Limb (tissue), 2 donors: ENCODE data around the gene SLC13A4.
"Not testable (repeated sequence)": the region's sequence is repeated elsewhere in the genome, so short reads cannot be mapped to it uniquely, and the experiment has no call there.

ENCODE experiments used
- DNase-seq, 2 donors: peaks; one replicate each; pipeline ENCODE4 v3.0.0-alpha.2; 2016; ENCODE audit errors: extremely low spot score in 2 of 2

Gene SLC13A4

GRCh38 chr7:135697276-135698049, 30.5 kb downstream of the SLC13A4 start:
- DNase-seq = no peak

DNA sequence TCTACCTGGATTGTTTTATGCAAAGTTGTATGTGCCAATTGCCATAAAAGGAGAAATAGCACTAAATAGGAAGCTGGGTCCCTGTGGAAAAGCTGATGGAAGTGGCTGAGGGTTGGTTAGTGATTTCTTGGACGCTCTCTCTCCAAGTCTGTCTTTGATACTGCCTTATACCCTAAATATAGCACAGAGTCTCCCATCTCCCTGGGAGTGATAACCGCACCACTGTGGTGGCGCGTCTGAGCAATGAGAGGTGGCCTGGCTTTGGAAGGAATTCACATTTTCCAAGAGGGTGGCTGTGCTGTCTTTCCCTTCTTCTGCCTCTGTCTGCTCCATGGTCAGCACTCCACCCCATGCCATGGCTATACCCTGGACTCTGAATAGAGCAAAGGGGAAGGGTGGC, 34.4 kb downstream of the SLC13A4 start:
- DNase-seq = no peak

GRCh38 chr7:135692606-135693005, 35.4 kb downstream of the SLC13A4 start:
- DNase-seq = not testable (repeated sequence)

- no peak for DNase-seq
Measured at GRCh38 chr7:135692055-135692454, 35.9 kb downstream of the SLC13A4 start.

- DNase-seq = no peak
Measured at GRCh38 chr7:135690566-135690965, 37.4 kb downstream of the SLC13A4 start.

- no peak for DNase-seq
Measured at GRCh38 chr7:135687466-135687865, 40.5 kb downstream of the SLC13A4 start.

DNA sequence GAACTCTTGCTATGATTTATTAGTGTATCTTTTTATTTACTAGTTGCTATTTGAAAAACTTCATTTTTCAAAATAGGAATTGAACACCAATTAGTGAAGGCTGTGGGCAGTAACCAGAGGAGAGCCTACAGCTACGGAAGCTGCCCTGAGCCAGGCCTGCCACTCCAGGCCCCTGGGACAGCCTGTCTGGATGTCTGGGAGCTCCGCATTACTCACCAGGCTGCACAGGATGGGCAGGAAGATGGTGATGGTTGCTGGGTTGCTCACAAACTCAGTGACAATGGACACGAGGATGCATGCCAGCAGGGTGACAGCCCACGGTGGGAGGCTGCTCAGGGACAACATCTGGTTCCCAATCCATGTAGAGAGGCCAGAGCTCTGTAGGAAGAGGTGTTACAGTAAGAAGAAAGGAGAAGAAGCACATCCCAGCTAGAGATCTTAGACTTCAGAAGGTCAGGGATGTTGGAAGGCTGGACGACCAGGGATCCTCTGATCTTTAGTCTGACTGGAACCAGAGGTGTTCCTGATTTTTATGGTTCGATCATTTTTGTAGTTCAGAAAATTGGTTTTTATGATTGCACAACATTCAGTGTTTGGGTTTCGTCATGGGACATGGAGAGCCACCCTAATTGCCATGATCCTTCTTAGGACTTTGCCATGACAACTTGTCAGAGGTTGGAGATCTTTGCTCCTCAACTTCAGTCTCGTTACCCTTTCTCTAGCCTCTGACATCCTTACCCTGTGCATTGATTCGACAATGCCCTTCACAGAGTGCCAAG, 42.5 kb downstream of the SLC13A4 start:
- no peak for DNase-seq

DNA sequence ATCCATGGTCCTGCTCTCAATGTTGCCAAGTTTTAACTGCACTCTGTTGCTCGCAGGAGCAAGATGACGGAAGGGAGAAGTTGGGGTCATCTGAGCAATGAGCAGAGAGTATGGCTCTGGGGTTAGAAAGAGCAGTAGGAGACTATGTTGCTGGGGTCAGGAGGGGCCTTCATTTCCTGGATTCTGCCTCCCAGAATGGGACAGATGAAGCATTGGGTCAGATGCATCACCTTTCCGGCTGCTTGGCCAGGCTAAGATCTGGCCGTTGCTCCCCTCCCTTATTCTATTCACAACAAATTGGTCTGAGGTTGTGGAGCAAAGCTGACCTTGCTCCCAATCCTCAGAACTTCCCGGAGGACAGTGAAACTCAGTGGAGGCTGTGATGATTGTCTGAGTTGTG, 43.3 kb downstream of the SLC13A4 start:
- no peak for DNase-seq

GRCh38 chr7:135684136-135684535, 43.9 kb downstream of the SLC13A4 start:
- no peak for DNase-seq

GRCh38 chr7:135683609-135684008, 44.4 kb downstream of the SLC13A4 start:
- no peak for DNase-seq

GRCh38 chr7:135682191-135682590, 45.8 kb downstream of the SLC13A4 start:
- peak in 1 of 2 donors; percentile 10 for DNase-seq

DNA sequence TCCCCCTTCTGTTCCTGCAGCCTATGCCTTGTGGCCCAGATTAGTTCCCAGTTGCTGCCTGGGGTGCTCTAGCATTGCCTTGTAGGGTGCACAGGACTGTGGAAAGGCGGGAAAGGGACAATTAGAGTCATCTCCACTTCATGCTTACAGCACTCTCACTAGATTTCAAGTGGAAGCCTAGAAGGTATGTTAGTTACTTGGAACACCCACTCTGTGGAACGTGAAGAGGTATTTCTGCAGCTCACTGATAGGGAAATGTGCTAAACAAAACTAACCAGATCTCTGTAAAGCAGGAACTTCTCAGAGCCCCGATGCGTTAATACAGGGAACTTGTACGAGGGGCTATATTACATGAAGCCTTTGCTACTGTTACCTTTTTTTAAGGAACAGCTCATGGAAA, 46.2 kb downstream of the SLC13A4 start:
- no peak for DNase-seq

GRCh38 chr7:135678612-135679575, 49.1 kb downstream of the SLC13A4 start:
- peak; percentile 52 to 53 for DNase-seq

DNA sequence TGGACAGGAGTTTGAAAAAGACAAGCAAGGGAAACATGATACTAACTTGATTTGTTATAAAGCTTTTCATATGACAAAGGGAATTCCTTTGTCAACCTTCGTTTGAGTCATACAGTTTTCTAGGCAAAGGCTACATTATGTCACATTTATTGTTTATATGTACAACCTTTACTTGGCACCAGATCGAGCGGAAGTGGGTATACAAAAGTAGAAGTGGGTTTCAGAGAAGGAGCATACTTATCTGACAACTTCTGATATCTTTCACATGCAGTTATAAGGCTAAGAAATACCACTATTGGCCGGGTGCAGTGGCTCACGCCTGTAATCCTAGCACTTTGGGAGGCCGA, 54.7 kb downstream of the SLC13A4 start:
- no peak for DNase-seq

- DNase-seq = peak in 1 of 2 donors; percentile 72
Measured at GRCh38 chr7:135672560-135673359, 55.2 kb downstream of the SLC13A4 start.

- no peak for DNase-seq
Measured at GRCh38 chr7:135670179-135670578, 57.8 kb downstream of the SLC13A4 start.

DNA sequence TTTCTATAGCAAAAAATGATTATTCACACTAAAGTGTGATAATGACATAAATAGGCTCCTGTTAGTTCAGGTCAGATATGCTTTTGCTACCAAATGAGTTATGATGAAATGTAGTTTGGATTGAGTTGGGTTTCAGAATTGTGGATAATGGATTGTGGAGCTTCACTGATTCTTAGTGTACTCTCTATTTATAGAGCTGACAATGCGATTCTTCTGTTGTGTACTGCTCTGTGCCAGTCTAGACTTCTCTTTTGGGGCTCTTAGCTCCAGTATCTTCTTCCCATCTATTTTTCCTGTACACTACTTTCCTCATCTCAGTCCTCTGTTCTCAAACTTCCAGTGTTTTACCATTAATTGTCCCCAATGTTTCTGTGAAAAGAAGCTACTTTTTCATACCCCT, 58.2 kb downstream of the SLC13A4 start:
- DNase-seq = no peak

GRCh38 chr7:135668852-135669395, 59.1 kb downstream of the SLC13A4 start:
- not testable (repeated sequence) for DNase-seq

DNA sequence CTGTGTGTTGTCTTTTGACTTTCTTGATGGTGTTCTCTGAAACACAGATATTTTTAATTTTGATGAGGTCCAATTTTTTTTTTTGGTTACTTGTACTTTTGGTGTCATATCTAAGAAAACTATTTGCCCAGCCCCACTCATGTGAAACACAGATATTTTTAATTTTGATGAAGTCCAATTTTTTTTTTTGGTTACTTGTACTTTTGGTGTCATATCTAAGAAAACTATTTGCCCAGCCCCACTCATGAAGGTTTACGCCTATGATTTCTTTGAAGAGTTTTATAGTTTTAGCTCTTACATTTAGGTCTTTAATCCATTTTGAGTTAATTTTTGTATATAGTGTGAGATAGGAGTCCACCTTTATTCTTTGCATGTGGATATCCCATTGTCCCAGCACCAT, 60.4 kb downstream of the SLC13A4 start:
- DNase-seq = not testable (repeated sequence)

DNA sequence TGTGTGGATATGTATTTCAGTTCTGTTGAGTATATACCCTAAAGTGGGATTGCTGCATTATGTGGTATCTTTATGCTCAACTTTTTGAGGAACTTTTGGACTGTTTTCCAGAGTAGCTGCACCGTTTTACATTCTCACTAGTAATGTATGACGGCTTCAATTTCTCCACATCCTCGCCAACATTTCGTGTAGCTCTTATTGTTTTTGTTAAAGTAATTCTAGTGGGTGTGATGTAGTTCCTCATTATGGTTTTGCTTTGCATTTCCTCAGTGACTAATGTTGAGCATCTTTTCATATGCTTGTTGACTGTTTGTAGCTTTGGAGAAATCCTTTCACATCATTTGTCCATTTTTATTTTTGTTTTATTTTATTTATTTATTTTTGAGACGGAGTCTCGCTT, 61.1 kb downstream of the SLC13A4 start:
- no peak for DNase-seq

DNA sequence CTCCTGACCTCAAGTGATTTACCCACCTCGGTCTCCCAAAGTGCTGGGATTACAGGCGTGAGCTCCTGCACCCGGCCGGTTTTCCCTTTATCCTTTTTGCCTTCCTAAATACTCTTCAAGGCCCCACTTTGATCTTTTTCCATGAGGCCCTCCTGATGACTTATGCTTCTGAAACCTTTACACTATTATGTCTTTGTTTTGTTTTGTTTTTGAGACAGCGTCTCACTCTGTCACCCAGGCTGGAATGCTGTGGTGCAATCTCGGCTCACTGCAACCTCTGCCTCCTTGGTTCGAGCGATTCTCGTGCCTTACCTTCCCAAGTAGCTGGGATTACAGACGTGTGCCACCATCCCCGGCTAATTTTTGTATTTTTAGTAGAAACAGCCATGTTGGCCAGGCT, 61.8 kb downstream of the SLC13A4 start:
- DNase-seq = no peak
